ENCODE results near the gene EXT2.
A peak's percentile ranks its signal among the peaks of the same experiment; 100 is the strongest.

The EXT2 gene

DNA sequence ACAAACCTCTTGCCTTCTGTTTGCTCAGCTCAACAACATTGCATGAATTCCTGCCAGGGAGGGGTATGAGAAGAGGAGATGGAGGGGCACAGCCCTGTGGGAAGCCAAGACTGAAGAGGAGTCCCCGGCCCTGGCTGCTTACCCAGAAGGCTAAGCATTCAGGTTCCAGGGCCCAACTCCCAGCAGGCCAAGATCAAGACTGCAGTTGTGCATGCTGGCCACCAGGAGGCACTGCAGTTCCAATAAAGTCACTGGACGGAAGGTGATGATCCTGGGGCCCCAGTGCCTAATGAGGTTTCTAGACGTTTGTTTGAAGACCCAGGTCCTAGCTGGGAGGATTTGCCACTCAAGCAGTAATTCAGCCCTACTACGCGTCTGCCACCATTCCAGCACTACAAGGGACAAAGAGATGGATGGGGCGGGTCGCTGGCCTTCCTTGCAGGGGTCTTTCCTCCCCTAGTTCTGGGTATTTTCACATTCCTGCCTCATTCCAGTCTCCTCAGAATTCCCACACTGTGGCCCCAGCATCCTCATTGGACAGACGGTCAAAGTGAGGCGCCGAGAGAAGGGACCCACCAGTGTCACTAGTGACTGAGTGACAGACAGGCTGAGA is 190.9 kb downstream of the EXT2 start:
- no peak for FAIRE-seq
- DNase-seq (ENCODE audit: low spot score): peak; percentile 72

DNA sequence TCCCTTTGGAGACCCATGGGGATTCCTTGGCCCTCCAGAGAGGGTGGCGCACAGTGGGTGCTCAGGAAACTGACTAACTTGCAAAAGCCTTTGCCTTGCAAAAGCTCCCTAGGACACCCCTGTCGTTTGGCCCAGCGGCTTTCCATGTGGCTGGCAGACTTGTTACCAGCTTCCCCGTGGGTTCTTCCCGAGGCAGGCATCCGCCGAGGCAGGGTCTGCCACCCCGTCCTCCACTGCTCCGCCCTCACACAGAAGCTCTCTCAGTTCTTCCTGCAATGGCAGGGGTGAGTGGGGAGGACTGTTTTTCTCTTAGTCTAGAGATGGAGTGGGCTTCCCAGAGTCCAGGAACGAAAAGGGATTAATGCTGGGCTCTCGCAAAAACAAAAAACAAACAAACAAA is 191.4 kb downstream of the EXT2 start:
- FAIRE-seq (no peak), DNase-seq (ENCODE audit: low spot score) (no peak)

DNA sequence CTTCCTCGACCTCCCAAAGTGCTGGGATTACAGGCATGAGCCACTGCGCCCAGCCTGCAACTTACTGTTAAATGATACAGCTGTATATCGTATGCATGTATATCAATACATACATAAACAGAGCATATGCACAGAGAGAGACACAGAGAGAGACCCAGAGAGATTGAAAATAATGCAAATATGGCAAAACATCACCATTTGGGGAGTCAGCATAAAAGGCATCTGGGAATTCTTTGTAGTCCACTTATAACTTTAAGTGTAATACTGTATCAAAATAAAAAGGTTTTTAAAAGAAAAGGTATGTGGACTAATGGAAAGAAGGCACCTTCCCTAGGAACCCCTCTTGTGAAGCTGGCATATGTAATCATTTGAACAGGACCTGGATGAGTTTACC is 192.7 kb downstream of the EXT2 start:
- FAIRE-seq (no peak), DNase-seq (ENCODE audit: low spot score) (no peak)

DNA sequence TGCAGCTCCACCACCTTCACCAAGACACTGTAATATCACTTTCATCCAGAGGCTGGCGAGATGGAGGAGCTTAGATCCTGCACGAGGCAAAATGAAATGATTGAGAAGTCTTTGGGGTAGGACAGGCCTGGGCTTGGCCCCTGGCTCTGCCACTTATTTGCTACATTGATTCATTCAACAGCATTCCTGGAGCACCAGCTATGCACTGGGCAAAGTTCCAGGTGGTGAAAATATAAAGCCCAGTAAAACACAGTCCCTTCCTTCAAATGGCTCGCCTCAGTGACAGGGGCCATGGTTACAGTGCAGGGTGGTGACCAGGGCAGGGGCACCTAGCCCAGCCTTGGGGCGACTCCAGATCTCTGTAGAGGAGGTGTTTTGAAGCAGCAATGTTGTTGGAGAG is 194.7 kb downstream of the EXT2 start:
- FAIRE-seq: peak; percentile 65

More for the DNA sequence above, 194.7 kb downstream of the EXT2 start:
- DNase-seq (ENCODE audit: low spot score): peak; percentile 66

All from urothelium cell line (cell line).